ENCODE results near the gene ATF6.

The ATF6 gene

GRCh38 chr1:161844696-161845095, 78.6 kb downstream of the ATF6 start:
- Histone ChIP-seq H3K9me3 (ENCODE audit: control insufficient read depth in 1 of 2, low read length in 2 of 2) (no peaks in the 10 kb centered on the region), H3K4me1 (ENCODE audit: control insufficient read depth in 1 of 2, insufficient read depth in 2 of 2, low read length in 2 of 2) (no peaks in the 10 kb centered on the region), H3K4me3 (ENCODE audit: low read depth in 1 of 2, low read length in 2 of 2) (no peak overlapping the region), H3K27ac (ENCODE audit: low read depth, low read length) (no peak overlapping the region), H3K27me3 (ENCODE audit: control insufficient read depth in 1 of 2, insufficient read depth in 2 of 2, low read length in 2 of 2) (no peaks in the 10 kb centered on the region), H3K36me3 (ENCODE audit: control insufficient read depth in 1 of 2, insufficient read depth in 2 of 2, low read length in 2 of 2) (peaks cover 8 to 17% of the 10 kb centered on the region in 2 donors), H3K9ac (ENCODE audit: low read depth in 1 of 2, low read length in 2 of 2) (no peak overlapping the region)

GRCh38 chr1:161848676-161849075, 82.6 kb downstream of the ATF6 start:
- no peak overlapping the region for H3K9ac ChIP-seq (ENCODE audit: low read depth in 1 of 2, low read length in 2 of 2)
- peaks cover 5 to 24% of the 10 kb centered on the region in 2 donors for H3K36me3 ChIP-seq (ENCODE audit: control insufficient read depth in 1 of 2, insufficient read depth in 2 of 2, low read length in 2 of 2)
- H3K27me3 ChIP-seq (ENCODE audit: control insufficient read depth in 1 of 2, insufficient read depth in 2 of 2, low read length in 2 of 2): no peaks in the 10 kb centered on the region
- no peak overlapping the region for H3K4me3 ChIP-seq (ENCODE audit: low read depth in 1 of 2, low read length in 2 of 2)
- no peaks in the 10 kb centered on the region for H3K9me3 ChIP-seq (ENCODE audit: control insufficient read depth in 1 of 2, low read length in 2 of 2)
- H3K4me1 ChIP-seq (ENCODE audit: control insufficient read depth in 1 of 2, insufficient read depth in 2 of 2, low read length in 2 of 2): no peaks in the 10 kb centered on the region
- no peak overlapping the region for H3K27ac ChIP-seq (ENCODE audit: low read depth, low read length)

- Histone ChIP-seq H3K9me3 (ENCODE audit: control insufficient read depth in 1 of 2, low read length in 2 of 2) (no peaks in the 10 kb centered on the region), H3K36me3 (ENCODE audit: control insufficient read depth in 1 of 2, insufficient read depth in 2 of 2, low read length in 2 of 2) (peaks cover 12 to 32% of the 10 kb centered on the region in 2 donors), H3K4me1 (ENCODE audit: control insufficient read depth in 1 of 2, insufficient read depth in 2 of 2, low read length in 2 of 2) (no peaks in the 10 kb centered on the region), H3K9ac (ENCODE audit: low read depth in 1 of 2, low read length in 2 of 2) (no peak overlapping the region), H3K27me3 (ENCODE audit: control insufficient read depth in 1 of 2, insufficient read depth in 2 of 2, low read length in 2 of 2) (no peaks in the 10 kb centered on the region), H3K27ac (ENCODE audit: low read depth, low read length) (no peak overlapping the region), H3K4me3 (ENCODE audit: low read depth in 1 of 2, low read length in 2 of 2) (no peak overlapping the region)
These were observed 83.4 kb downstream of the ATF6 start for GRCh38 chr1:161849518-161849917.

GRCh38 chr1:161855260-161855659, 89.1 kb downstream of the ATF6 start:
- Histone ChIP-seq H3K27ac (ENCODE audit: low read depth, low read length) (no peak overlapping the region), H3K9me3 (ENCODE audit: control insufficient read depth in 1 of 2, low read length in 2 of 2) (no peaks in the 10 kb centered on the region), H3K9ac (ENCODE audit: low read depth in 1 of 2, low read length in 2 of 2) (no peak overlapping the region), H3K4me1 (ENCODE audit: control insufficient read depth in 1 of 2, insufficient read depth in 2 of 2, low read length in 2 of 2) (no peaks in the 10 kb centered on the region), H3K27me3 (ENCODE audit: control insufficient read depth in 1 of 2, insufficient read depth in 2 of 2, low read length in 2 of 2) (no peaks in the 10 kb centered on the region), H3K36me3 (ENCODE audit: control insufficient read depth in 1 of 2, insufficient read depth in 2 of 2, low read length in 2 of 2) (peaks cover 12 to 20% of the 10 kb centered on the region in 2 donors), H3K4me3 (ENCODE audit: low read depth in 1 of 2, low read length in 2 of 2) (no peak overlapping the region)

- peaks cover 15 to 18% of the 10 kb centered on the region in 2 donors for H3K36me3 ChIP-seq (ENCODE audit: control insufficient read depth in 1 of 2, insufficient read depth in 2 of 2, low read length in 2 of 2)
- no peak overlapping the region for H3K9ac ChIP-seq (ENCODE audit: low read depth in 1 of 2, low read length in 2 of 2)
- no peak overlapping the region for H3K4me3 ChIP-seq (ENCODE audit: low read depth in 1 of 2, low read length in 2 of 2)
- H3K9me3 ChIP-seq (ENCODE audit: control insufficient read depth in 1 of 2, low read length in 2 of 2): no peaks in the 10 kb centered on the region
- no peak overlapping the region for H3K27ac ChIP-seq (ENCODE audit: low read depth, low read length)
- H3K4me1 ChIP-seq (ENCODE audit: control insufficient read depth in 1 of 2, insufficient read depth in 2 of 2, low read length in 2 of 2): no peaks in the 10 kb centered on the region
- no peaks in the 10 kb centered on the region for H3K27me3 ChIP-seq (ENCODE audit: control insufficient read depth in 1 of 2, insufficient read depth in 2 of 2, low read length in 2 of 2)
These were observed 92.2 kb downstream of the ATF6 start for GRCh38 chr1:161858271-161858670.

- Histone ChIP-seq H3K36me3 (ENCODE audit: control insufficient read depth in 1 of 2, insufficient read depth in 2 of 2, low read length in 2 of 2) (peaks cover 7% of the 10 kb centered on the region in 2 donors), H3K27me3 (ENCODE audit: control insufficient read depth in 1 of 2, insufficient read depth in 2 of 2, low read length in 2 of 2) (no peaks in the 10 kb centered on the region), H3K4me3 (ENCODE audit: low read depth in 1 of 2, low read length in 2 of 2) (no peak overlapping the region), H3K4me1 (ENCODE audit: control insufficient read depth in 1 of 2, insufficient read depth in 2 of 2, low read length in 2 of 2) (no peaks in the 10 kb centered on the region), H3K9ac (ENCODE audit: low read depth in 1 of 2, low read length in 2 of 2) (no peak overlapping the region), H3K27ac (ENCODE audit: low read depth, low read length) (no peak overlapping the region), H3K9me3 (ENCODE audit: control insufficient read depth in 1 of 2, low read length in 2 of 2) (no peaks in the 10 kb centered on the region)
These were observed 97.4 kb downstream of the ATF6 start for GRCh38 chr1:161863549-161863948.

GRCh38 chr1:161864577-161864976, 98.5 kb downstream of the ATF6 start:
- Histone ChIP-seq H3K27ac (ENCODE audit: low read depth, low read length) (no peak overlapping the region), H3K36me3 (ENCODE audit: control insufficient read depth in 1 of 2, insufficient read depth in 2 of 2, low read length in 2 of 2) (peaks cover 7% of the 10 kb centered on the region in 2 donors), H3K9me3 (ENCODE audit: control insufficient read depth in 1 of 2, low read length in 2 of 2) (no peaks in the 10 kb centered on the region), H3K4me3 (ENCODE audit: low read depth in 1 of 2, low read length in 2 of 2) (no peak overlapping the region), H3K9ac (ENCODE audit: low read depth in 1 of 2, low read length in 2 of 2) (no peak overlapping the region), H3K4me1 (ENCODE audit: control insufficient read depth in 1 of 2, insufficient read depth in 2 of 2, low read length in 2 of 2) (no peaks in the 10 kb centered on the region), H3K27me3 (ENCODE audit: control insufficient read depth in 1 of 2, insufficient read depth in 2 of 2, low read length in 2 of 2) (no peaks in the 10 kb centered on the region)

GRCh38 chr1:161866241-161866640, 100.1 kb downstream of the ATF6 start:
- Histone ChIP-seq H3K36me3 (ENCODE audit: control insufficient read depth in 1 of 2, insufficient read depth in 2 of 2, low read length in 2 of 2) (peaks cover 6 to 7% of the 10 kb centered on the region in 2 donors), H3K4me3 (ENCODE audit: low read depth in 1 of 2, low read length in 2 of 2) (no peak overlapping the region), H3K9ac (ENCODE audit: low read depth in 1 of 2, low read length in 2 of 2) (no peak overlapping the region), H3K4me1 (ENCODE audit: control insufficient read depth in 1 of 2, insufficient read depth in 2 of 2, low read length in 2 of 2) (no peaks in the 10 kb centered on the region), H3K9me3 (ENCODE audit: control insufficient read depth in 1 of 2, low read length in 2 of 2) (no peaks in the 10 kb centered on the region), H3K27ac (ENCODE audit: low read depth, low read length) (no peak overlapping the region), H3K27me3 (ENCODE audit: control insufficient read depth in 1 of 2, insufficient read depth in 2 of 2, low read length in 2 of 2) (no peaks in the 10 kb centered on the region)

GRCh38 chr1:161868832-161869231, 102.7 kb downstream of the ATF6 start:
- Histone ChIP-seq H3K9ac (ENCODE audit: low read depth in 1 of 2, low read length in 2 of 2) (no peak overlapping the region), H3K4me1 (ENCODE audit: control insufficient read depth in 1 of 2, insufficient read depth in 2 of 2, low read length in 2 of 2) (no peaks in the 10 kb centered on the region), H3K27ac (ENCODE audit: low read depth, low read length) (no peak overlapping the region), H3K36me3 (ENCODE audit: control insufficient read depth in 1 of 2, insufficient read depth in 2 of 2, low read length in 2 of 2) (peaks cover 0 to 4% of the 10 kb centered on the region in 2 donors), H3K4me3 (ENCODE audit: low read depth in 1 of 2, low read length in 2 of 2) (no peak overlapping the region), H3K27me3 (ENCODE audit: control insufficient read depth in 1 of 2, insufficient read depth in 2 of 2, low read length in 2 of 2) (no peaks in the 10 kb centered on the region), H3K9me3 (ENCODE audit: control insufficient read depth in 1 of 2, low read length in 2 of 2) (no peaks in the 10 kb centered on the region)

GRCh38 chr1:161869291-161869690, 103.2 kb downstream of the ATF6 start:
- Histone ChIP-seq H3K9ac (ENCODE audit: low read depth in 1 of 2, low read length in 2 of 2) (no peak overlapping the region), H3K36me3 (ENCODE audit: control insufficient read depth in 1 of 2, insufficient read depth in 2 of 2, low read length in 2 of 2) (peaks cover 0 to 4% of the 10 kb centered on the region in 2 donors), H3K4me1 (ENCODE audit: control insufficient read depth in 1 of 2, insufficient read depth in 2 of 2, low read length in 2 of 2) (no peaks in the 10 kb centered on the region), H3K4me3 (ENCODE audit: low read depth in 1 of 2, low read length in 2 of 2) (no peak overlapping the region), H3K27ac (ENCODE audit: low read depth, low read length) (no peak overlapping the region), H3K9me3 (ENCODE audit: control insufficient read depth in 1 of 2, low read length in 2 of 2) (no peaks in the 10 kb centered on the region), H3K27me3 (ENCODE audit: control insufficient read depth in 1 of 2, insufficient read depth in 2 of 2, low read length in 2 of 2) (no peaks in the 10 kb centered on the region)

- H3K4me3 ChIP-seq (ENCODE audit: low read depth in 1 of 2, low read length in 2 of 2): no peak overlapping the region
- H3K36me3 ChIP-seq (ENCODE audit: control insufficient read depth in 1 of 2, insufficient read depth in 2 of 2, low read length in 2 of 2): no peaks in the 10 kb centered on the region
- no peaks in the 10 kb centered on the region for H3K4me1 ChIP-seq (ENCODE audit: control insufficient read depth in 1 of 2, insufficient read depth in 2 of 2, low read length in 2 of 2)
- H3K27ac ChIP-seq (ENCODE audit: low read depth, low read length): no peak overlapping the region
- H3K27me3 ChIP-seq (ENCODE audit: control insufficient read depth in 1 of 2, insufficient read depth in 2 of 2, low read length in 2 of 2): no peaks in the 10 kb centered on the region
- no peaks in the 10 kb centered on the region for H3K9me3 ChIP-seq (ENCODE audit: control insufficient read depth in 1 of 2, low read length in 2 of 2)
- no peak overlapping the region for H3K9ac ChIP-seq (ENCODE audit: low read depth in 1 of 2, low read length in 2 of 2)
These were observed 106.4 kb downstream of the ATF6 start for GRCh38 chr1:161872506-161872905.
